ENCODE data around the gene PRPF6. TPM values are rescaled to one million over a fixed set of nuclear protein-coding genes. Genes with fewer than 3 reads are reported as not detected.

The PRPF6 gene
- polyA plus RNA-seq, 3 donors, result 29.1 to 47.7 (median 34.5) TPM

GRCh38 chr20:63942250-63942951 lies 38.5 kb upstream of the PRPF6 start:
- H3K4me3 Mint-ChIP-seq, result peak overlapping the region in 1 of 2 donors; percentile 80
- peaks cover 23 to 44% of the 10 kb centered on the region in 2 donors for H3K36me3 Mint-ChIP-seq
- peaks cover 30% of the 10 kb centered on the region for H3K4me1 Mint-ChIP-seq
- Histone ChIP-seq H3K4me3 (replicated peaks in 1 of 3; ENCODE audit: low read depth in 2 of 3, low read length in 3 of 3) (no peak overlapping the region), H3K27me3 (ENCODE audit: control insufficient read depth in 2 of 2, insufficient read depth in 2 of 2, low read length in 2 of 2) (no peaks in the 10 kb centered on the region), H2AFZ (ENCODE audit: insufficient read depth, low read depth, low read length, poor library complexity, severe bottlenecking) (no peak overlapping the region), H3K36me3 (replicated peaks in 1 of 2; ENCODE audit: control insufficient read depth in 1 of 2, insufficient read depth in 2 of 2, low read length in 2 of 2) (peaks cover 48 to 63% of the 10 kb centered on the region in 2 donors), H4K20me1 (ENCODE audit: insufficient read depth, low read length) (peaks cover 99% of the 10 kb centered on the region), H3K4me1 (ENCODE audit: control insufficient read depth in 1 of 2, insufficient read depth in 2 of 2, low read length in 2 of 2) (peaks cover 35 to 42% of the 10 kb centered on the region in 2 donors), H3K9me3 (replicated peaks in 1 of 2; ENCODE audit: control insufficient read depth in 1 of 2, insufficient read depth in 1 of 2, low read length in 2 of 2) (no peaks in the 10 kb centered on the region), H3K79me2 (ENCODE audit: insufficient read depth, low read length) (peaks cover 75% of the 10 kb centered on the region), H3K9ac (ENCODE audit: insufficient read depth, low read length, poor library complexity, severe bottlenecking) (no peak overlapping the region), H3K27ac (ENCODE audit: low read depth in 1 of 2, low read length in 2 of 2) (peak overlapping the region; percentile 24 to 47), H3K4me2 (replicated peaks; ENCODE audit: extremely low read depth, low read length, poor library complexity, severe bottlenecking) (peak overlapping the region; percentile 45)
- intact Hi-C loops (cut with micrococcal nuclease), result loop anchor here (5.0 kb wide), 2 partner anchors 35 to 300 kb away; no protein-coding TSS in a partner anchor
- DNase-seq, result peak; percentile 42 to 72 (median 67)
- no peaks in the 10 kb centered on the region for H3K27me3 Mint-ChIP-seq (ENCODE audit: low read depth in 3 of 3)
- H3K27ac Mint-ChIP-seq, result peak overlapping the region; percentile 70 to 93 (median 87)
- WGBS (ENCODE audit: insufficient coverage), result 79% methylated on average over 11 of the region's 30 CpGs
- H3K9me3 Mint-ChIP-seq, result peaks cover 0 to 3% (median 0%) of the 10 kb centered on the region in 7 donors
- TF ChIP-seq CTCF (IDR thresholded peaks at IDR 0.05), result no peak

- H3K36me3 Mint-ChIP-seq, result peaks cover 18 to 37% of the 10 kb centered on the region in 2 donors
- Histone ChIP-seq H3K79me2 (ENCODE audit: insufficient read depth, low read length) (peaks cover 75% of the 10 kb centered on the region), H3K36me3 (replicated peaks in 1 of 2; ENCODE audit: control insufficient read depth in 1 of 2, insufficient read depth in 2 of 2, low read length in 2 of 2) (peaks cover 45 to 55% of the 10 kb centered on the region in 2 donors), H3K27ac (ENCODE audit: low read depth in 1 of 2, low read length in 2 of 2) (peak overlapping the region; percentile 24 to 47), H3K4me2 (replicated peaks; ENCODE audit: extremely low read depth, low read length, poor library complexity, severe bottlenecking) (peak overlapping the region; percentile 45), H3K27me3 (ENCODE audit: control insufficient read depth in 2 of 2, insufficient read depth in 2 of 2, low read length in 2 of 2) (no peaks in the 10 kb centered on the region), H2AFZ (ENCODE audit: insufficient read depth, low read depth, low read length, poor library complexity, severe bottlenecking) (no peak overlapping the region), H4K20me1 (ENCODE audit: insufficient read depth, low read length) (peaks cover 99% of the 10 kb centered on the region), H3K9ac (ENCODE audit: insufficient read depth, low read length, poor library complexity, severe bottlenecking) (no peak overlapping the region), H3K4me3 (replicated peaks in 1 of 3; ENCODE audit: low read depth in 2 of 3, low read length in 3 of 3) (no peak overlapping the region), H3K4me1 (ENCODE audit: control insufficient read depth in 1 of 2, insufficient read depth in 2 of 2, low read length in 2 of 2) (peaks cover 42 to 50% of the 10 kb centered on the region in 2 donors), H3K9me3 (replicated peaks in 1 of 2; ENCODE audit: control insufficient read depth in 1 of 2, insufficient read depth in 1 of 2, low read length in 2 of 2) (no peaks in the 10 kb centered on the region)
- no peak for DNase-seq
- no peak for TF ChIP-seq CTCF (IDR thresholded peaks at IDR 0.05)
- peaks cover 0 to 2% (median 0%) of the 10 kb centered on the region in 7 donors for H3K9me3 Mint-ChIP-seq
- peak overlapping the region in 4 of 7 donors; percentile 32 to 91 (median 70) for H3K27ac Mint-ChIP-seq
- intact Hi-C loops (cut with micrococcal nuclease), result loop anchor here (5.0 kb wide), 2 partner anchors 36 to 301 kb away; no protein-coding TSS in a partner anchor
- peaks cover 0 to under 1% (median 0%) of the 10 kb centered on the region in 3 donors for H3K27me3 Mint-ChIP-seq (ENCODE audit: low read depth in 3 of 3)
- WGBS (ENCODE audit: insufficient coverage), result 86% methylated on average over 12 of the region's 19 CpGs
- H3K4me1 Mint-ChIP-seq, result peaks cover 33% of the 10 kb centered on the region
- no peak overlapping the region for H3K4me3 Mint-ChIP-seq
These were observed 37.7 kb upstream of the PRPF6 start for GRCh38 chr20:63942969-63943807.

Data from CD14-positive monocyte (primary cell).